ENCODE measurements around the gene CADPS. TPM values are rescaled to one million over a fixed set of nuclear protein-coding genes. Genes with fewer than 3 reads are reported as not detected.

Gene CADPS
- polyA plus RNA-seq, 1 donor (not counting 4 experiments of a cell fraction or from before 2014, with no cell fraction given): not detected

- Histone ChIP-seq H3K9ac (ENCODE audit: control insufficient read depth, extremely low read depth, insufficient read depth, low read length) (no peak overlapping the region), H3K9me3 (ENCODE audit: control insufficient read depth, low read depth, low read length) (no peaks in the 10 kb centered on the region), H3K4me1 (ENCODE audit: control insufficient read depth, extremely low read depth, insufficient read depth, low read length) (no peaks in the 10 kb centered on the region), H4K20me1 (ENCODE audit: control insufficient read depth, extremely low read depth, insufficient read depth, low read length) (no peaks in the 10 kb centered on the region), H3K4me3 (ENCODE audit: control insufficient read depth in 2 of 3, extremely low read depth in 1 of 3, insufficient read depth in 2 of 3, low read depth in 1 of 3, low read length in 3 of 3) (no peak overlapping the region), H3K79me2 (ENCODE audit: control insufficient read depth, insufficient read depth, low read length) (no peaks in the 10 kb centered on the region), H3K27ac (ENCODE audit: control insufficient read depth, insufficient read depth, low read length) (no peak overlapping the region), H3K36me3 (ENCODE audit: control insufficient read depth in 2 of 2, extremely low read depth in 1 of 2, insufficient read depth in 2 of 2, low read length in 2 of 2) (no peaks in the 10 kb centered on the region), H2AFZ (ENCODE audit: control insufficient read depth, low read length) (no peak overlapping the region), H3K4me2 (ENCODE audit: control insufficient read depth, extremely low read depth, insufficient read depth, low read depth, low read length) (no peak overlapping the region), H3K9me1 (ENCODE audit: control insufficient read depth, extremely low read depth, insufficient read depth, low read length) (no peaks in the 10 kb centered on the region), H3K27me3 (ENCODE audit: control insufficient read depth, extremely low read depth, insufficient read depth, low read length) (no peaks in the 10 kb centered on the region)
- dilution Hi-C loops (cut with MboI; ENCODE audit: extremely low pct_ligation_motif_present, low sequenced_read_pairs): no loop called here
- FAIRE-seq (no peak), DNase-seq (ENCODE audit: low read depth, low spot score) (no peak)
- TF ChIP-seq CTCF (optimal IDR thresholded peaks at IDR 0.05 in 1 of 3, IDR thresholded peaks at IDR 0.05 in 1 of 3, conservative IDR thresholded peaks at IDR 0.05 in 1 of 3; ENCODE audit: extremely low read depth in 1 of 3, insufficient read depth in 2 of 3, low read length in 3 of 3) (no peak), EZH2 (IDR thresholded peaks at IDR 0.05; ENCODE audit: low read length) (no peak)
Observed at GRCh38 chr3:62809369-62809768, 65.8 kb downstream of the CADPS start.

GRCh38 chr3:62805580-62806277 lies 69.5 kb downstream of the CADPS start:
- no peak for TF ChIP-seq CTCF (optimal IDR thresholded peaks at IDR 0.05 in 1 of 3, IDR thresholded peaks at IDR 0.05 in 1 of 3, conservative IDR thresholded peaks at IDR 0.05 in 1 of 3; ENCODE audit: extremely low read depth in 1 of 3, insufficient read depth in 2 of 3, low read length in 3 of 3)
- no peak for TF ChIP-seq EZH2 (IDR thresholded peaks at IDR 0.05; ENCODE audit: low read length)
- Histone ChIP-seq H3K79me2 (ENCODE audit: control insufficient read depth, insufficient read depth, low read length) (no peaks in the 10 kb centered on the region), H3K4me2 (ENCODE audit: control insufficient read depth, extremely low read depth, insufficient read depth, low read depth, low read length) (no peak overlapping the region), H3K4me3 (ENCODE audit: control insufficient read depth in 2 of 3, extremely low read depth in 1 of 3, insufficient read depth in 2 of 3, low read depth in 1 of 3, low read length in 3 of 3) (no peak overlapping the region), H3K27me3 (ENCODE audit: control insufficient read depth, extremely low read depth, insufficient read depth, low read length) (no peaks in the 10 kb centered on the region), H3K27ac (ENCODE audit: control insufficient read depth, insufficient read depth, low read length) (no peak overlapping the region), H3K9me1 (ENCODE audit: control insufficient read depth, extremely low read depth, insufficient read depth, low read length) (no peaks in the 10 kb centered on the region), H3K36me3 (ENCODE audit: control insufficient read depth in 2 of 2, extremely low read depth in 1 of 2, insufficient read depth in 2 of 2, low read length in 2 of 2) (no peaks in the 10 kb centered on the region), H3K9ac (ENCODE audit: control insufficient read depth, extremely low read depth, insufficient read depth, low read length) (no peak overlapping the region), H3K4me1 (ENCODE audit: control insufficient read depth, extremely low read depth, insufficient read depth, low read length) (no peaks in the 10 kb centered on the region), H4K20me1 (ENCODE audit: control insufficient read depth, extremely low read depth, insufficient read depth, low read length) (no peaks in the 10 kb centered on the region), H3K9me3 (ENCODE audit: control insufficient read depth, low read depth, low read length) (no peaks in the 10 kb centered on the region), H2AFZ (ENCODE audit: control insufficient read depth, low read length) (no peak overlapping the region)
- dilution Hi-C loops (cut with MboI; ENCODE audit: extremely low pct_ligation_motif_present, low sequenced_read_pairs): no loop called here
- DNase-seq (ENCODE audit: low read depth, low spot score): no peak
- FAIRE-seq: no peak
